ENCODE results near the gene UXS1.

- TF ChIP-seq EHMT2 (IDR thresholded peaks at IDR 0.05) (no peak), RFX7 (CRISPR knock-in tag; IDR thresholded peaks at IDR 0.05) (no peak), L3MBTL2 (IDR thresholded peaks at IDR 0.05) (no peak), POLR2A (conservative IDR thresholded peaks at IDR 0.05) (no peak), CEBPB (tag; IDR thresholded peaks at IDR 0.05) (no peak), SMARCC2 (IDR thresholded peaks at IDR 0.05; ENCODE audit: low read depth) (no peak)
Measured at GRCh38 chr2:106044021-106044420, 150.1 kb downstream of the UXS1 start.

Data from K562 (cell line).